ENCODE results near the gene PITX2.

- TF ChIP-seq POLR2AphosphoS5 (IDR thresholded peaks at IDR 0.05) (no peak), CTCF (IDR thresholded peaks at IDR 0.05) (no peak)
Measured at GRCh38 chr4:110641218-110641617, 18.3 kb upstream of the PITX2 start.
